ENCODE measurements around the gene RABGAP1L. TPM values are rescaled to one million over a fixed set of nuclear protein-coding genes. Genes with fewer than 3 reads are reported as not detected.

Gene RABGAP1L
- total and polyA plus RNA-seq, 2 donors (not counting 3 experiments of a cell fraction or from before 2014, with no cell fraction given) = 6.4 to 22.2 TPM

GRCh38 chr1:174938281-174939007 lies 779.1 kb downstream of the RABGAP1L start:
- Histone ChIP-seq H3K9ac (replicated peaks; ENCODE audit: extremely low read depth, insufficient read depth, low read length) (no peak overlapping the region), H3K27me3 (ENCODE audit: control insufficient read depth in 2 of 2, insufficient read depth in 2 of 2, low read length in 2 of 2) (no peaks in the 10 kb centered on the region), H3K27ac (ENCODE audit: insufficient read depth, low read depth, low read length) (no peak overlapping the region), H3K4me3 (replicated peaks in 1 of 3; ENCODE audit: insufficient read depth in 1 of 3, low read depth in 1 of 3, low read length in 3 of 3) (no peak overlapping the region), H3K9me3 (replicated peaks; ENCODE audit: control insufficient read depth, insufficient read depth, low read length) (no peaks in the 10 kb centered on the region), H3K9me1 (replicated peaks; ENCODE audit: control insufficient read depth, extremely low read depth, insufficient read depth, low read length) (no peaks in the 10 kb centered on the region), H3K36me3 (ENCODE audit: control insufficient read depth in 2 of 2, extremely low read depth in 1 of 2, insufficient read depth in 2 of 2, low read length in 2 of 2) (no peaks in the 10 kb centered on the region), H4K20me1 (replicated peaks; ENCODE audit: control insufficient read depth, extremely low read depth, insufficient read depth, low read length) (no peaks in the 10 kb centered on the region), H3K4me1 (ENCODE audit: control insufficient read depth, extremely low read depth, insufficient read depth, low read length) (no peaks in the 10 kb centered on the region), H2AFZ (ENCODE audit: low read depth, low read length) (no peak overlapping the region), H3K79me2 (ENCODE audit: control insufficient read depth, insufficient read depth, low read length) (no peaks in the 10 kb centered on the region), H3K4me2 (ENCODE audit: insufficient read depth, low read length) (no peak overlapping the region)
- TF ChIP-seq EZH2 (IDR thresholded peaks at IDR 0.05; ENCODE audit: borderline replicate concordance, low read depth, low read length, severe bottlenecking) (no peak), CTCF (IDR thresholded peaks at IDR 0.05; ENCODE audit: extremely low read depth in 1 of 2, insufficient read depth in 1 of 2, low read depth in 1 of 2, low read length in 2 of 2) (no peak), JUN (IDR thresholded peaks at IDR 0.05; ENCODE audit: borderline replicate concordance, insufficient read depth, insufficient read length, low read depth) (no peak)
- CTCF ChIA-PET = interaction anchor here (0.6 to 1.6 kb wide), 3 partner anchors 26 to 676 kb away, joined by 3 to 5 read pairs (median 3); no protein-coding TSS in a partner anchor
- no peak for FAIRE-seq
- intact Hi-C loops (cut with micrococcal nuclease) = no loop called here
- DNase-seq (ENCODE audit: low read depth, low spot score) = peak; percentile 67
- POLR2A ChIA-PET = no interaction called here
- no TSS peak for BruUV-seq (replicated peaks)
- dilution Hi-C loops (cut with MboI; ENCODE audit: extremely low pct_ligation_motif_present, low sequenced_read_pairs) = no loop called here

Data from endothelial cell of umbilical vein (primary cell).